Uterus (tissue), 4 donors: ENCODE measurements around the gene GNAS-AS1. TPM values are rescaled to one million over a fixed set of nuclear protein-coding genes. Genes with fewer than 3 reads are reported as not detected.

Experiments
- DNase-seq, 2 donors: peaks; one replicate each; pipeline ENCODE4 v3.0.0-alpha.2; 2019 to 2020
- H3K27ac ChIP-seq, 2 donors: fragments of 200-600 bp; sonication (generic); 1 replicate in 1 of 2; 2 replicates in 1 of 2; pipeline ENCODE4 v1.5.1; 2016 to 2018
- H3K27me3 ChIP-seq, 2 donors: fragments of 200-600 bp; sonication (generic); one replicate each; pipeline ENCODE4 v1.5.1; 2018 to 2019; ENCODE audit warnings: control low read depth in 1 of 2
- H3K36me3 ChIP-seq, 2 donors: fragments of 200-600 bp; sonication (generic); one replicate each; pipeline ENCODE4 v1.5.1; 2019; ENCODE audit warnings: control low read depth in 1 of 2
- H3K4me1 ChIP-seq, 2 donors: fragments of 200-600 bp; sonication (generic); one replicate each; pipeline ENCODE4 v1.5.1; 2018 to 2019; ENCODE audit warnings: control low read depth in 1 of 2
- H3K4me3 ChIP-seq, 2 donors: fragments of 200-600 bp; sonication (generic); 1 replicate in 1 of 2; 2 replicates in 1 of 2; pipeline ENCODE4 v1.5.1; 2018 to 2019; ENCODE audit warnings: mild to moderate bottlenecking in 1 of 2
- H3K9me3 ChIP-seq, 2 donors: fragments of 200-600 bp; sonication (generic); one replicate each; pipeline ENCODE4 v1.5.1; 2019; ENCODE audit warnings: control low read depth in 1 of 2
- POLR2A ChIP-seq, 2 donors: fragments of 450-650 bp; IDR thresholded peaks; one replicate each; pipeline ENCODE4 v1.6.1; 2016; ENCODE audit warnings: antibody characterized with exemption in 2 of 2, mild to moderate bottlenecking in 1 of 2, moderate library complexity in 1 of 2
- intact Hi-C: fragments of 100-400 bp; cut with DNase I; formaldehyde crosslinking; loops from one replicate; pipeline ENCODE4 v1.15.1; 2023; ENCODE audit warnings: low total_unique reads
- total RNA-seq, 4 donors: library from RNA; depleted of rRNA in 3 of 4; stranded (reverse); fragments of >200 nt in 3 of 4; gene quantifications; one replicate each; pipeline versions ENCODE4 v1.1.0 to v1.2.4, GENCODE V29; 2014 to 2023
- TF ChIP-seq, protein P1 (sequence below), 4 experiments: fragments of 200-600 bp in 2 of 4; fragments of 450-650 bp in 2 of 4; sonication (generic) in 2 of 4; IDR thresholded peaks; one replicate each; pipeline ENCODE4 v1.5.1; 2016 to 2019; ENCODE audit warnings: antibody characterized with exemption in 4 of 4, mild to moderate bottlenecking in 2 of 4, moderate library complexity in 1 of 4
- donor health status: DM: yes; HTN: yes; CAD: no.

Gene GNAS-AS1
- total RNA-seq, 4 donors from 2014 or later, result 0.77 to 3.4 (median 1.2) TPM; not detected in 1

- Histone ChIP-seq H3K4me1 (no peaks in the 10 kb centered on the region), H3K4me3 (peak overlapping the region; percentile 18 to 37), H3K9me3 (no peaks in the 10 kb centered on the region), H3K36me3 (no peaks in the 10 kb centered on the region), H3K27me3 (no peaks in the 10 kb centered on the region), H3K27ac (no peak overlapping the region)
- TF ChIP-seq, protein P1, sequence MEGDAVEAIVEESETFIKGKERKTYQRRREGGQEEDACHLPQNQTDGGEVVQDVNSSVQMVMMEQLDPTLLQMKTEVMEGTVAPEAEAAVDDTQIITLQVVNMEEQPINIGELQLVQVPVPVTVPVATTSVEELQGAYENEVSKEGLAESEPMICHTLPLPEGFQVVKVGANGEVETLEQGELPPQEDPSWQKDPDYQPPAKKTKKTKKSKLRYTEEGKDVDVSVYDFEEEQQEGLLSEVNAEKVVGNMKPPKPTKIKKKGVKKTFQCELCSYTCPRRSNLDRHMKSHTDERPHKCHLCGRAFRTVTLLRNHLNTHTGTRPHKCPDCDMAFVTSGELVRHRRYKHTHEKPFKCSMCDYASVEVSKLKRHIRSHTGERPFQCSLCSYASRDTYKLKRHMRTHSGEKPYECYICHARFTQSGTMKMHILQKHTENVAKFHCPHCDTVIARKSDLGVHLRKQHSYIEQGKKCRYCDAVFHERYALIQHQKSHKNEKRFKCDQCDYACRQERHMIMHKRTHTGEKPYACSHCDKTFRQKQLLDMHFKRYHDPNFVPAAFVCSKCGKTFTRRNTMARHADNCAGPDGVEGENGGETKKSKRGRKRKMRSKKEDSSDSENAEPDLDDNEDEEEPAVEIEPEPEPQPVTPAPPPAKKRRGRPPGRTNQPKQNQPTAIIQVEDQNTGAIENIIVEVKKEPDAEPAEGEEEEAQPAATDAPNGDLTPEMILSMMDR (IDR thresholded peaks at IDR 0.05), result no peak
- TF ChIP-seq POLR2A (IDR thresholded peaks at IDR 0.05), result no peak
- intact Hi-C loops, result no loop called here
- DNase-seq, result no peak
Observed at GRCh38 chr20:58851221-58851968, 693 bp upstream of the GNAS-AS1 start.

GRCh38 chr20:58847463-58847862, 3.2 kb downstream of the GNAS-AS1 start:
- TF ChIP-seq POLR2A (IDR thresholded peaks at IDR 0.05), result no peak
- TF ChIP-seq, protein P1 (IDR thresholded peaks at IDR 0.05), result no peak
- H3K27ac ChIP-seq, result no peak overlapping the region
- no peaks in the 10 kb centered on the region for H3K4me1 ChIP-seq
- no peak for DNase-seq
- H3K27me3 ChIP-seq, result no peaks in the 10 kb centered on the region
- H3K36me3 ChIP-seq, result no peaks in the 10 kb centered on the region
- H3K4me3 ChIP-seq, result no peak overlapping the region
- intact Hi-C loops, result no loop called here
- H3K9me3 ChIP-seq, result no peaks in the 10 kb centered on the region

DNA sequence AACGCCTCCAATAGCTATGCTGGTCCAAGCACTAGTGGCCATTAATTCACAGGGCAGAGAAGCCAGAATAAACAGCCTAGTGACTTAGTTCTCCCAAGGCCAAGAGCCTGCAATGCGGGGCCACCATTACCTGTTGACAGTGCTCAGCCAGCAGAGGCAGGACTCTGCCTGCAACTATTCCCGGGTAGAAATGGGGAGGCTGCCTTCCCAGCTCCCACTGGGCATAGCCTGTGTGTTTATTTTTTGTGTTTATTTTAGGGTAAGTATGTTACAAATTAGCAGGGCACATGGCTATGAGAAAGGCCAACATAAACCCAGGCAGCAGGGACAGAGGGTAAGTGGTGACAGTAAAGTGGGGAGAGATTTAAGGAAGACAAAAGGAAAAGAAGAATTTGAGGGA, 5.0 kb downstream of the GNAS-AS1 start:
- no peak overlapping the region for H3K4me3 ChIP-seq
- no peaks in the 10 kb centered on the region for H3K4me1 ChIP-seq
- H3K9me3 ChIP-seq, result no peaks in the 10 kb centered on the region
- H3K27me3 ChIP-seq, result no peaks in the 10 kb centered on the region
- TF ChIP-seq, protein P1 (IDR thresholded peaks at IDR 0.05), result no peak
- no peak for TF ChIP-seq POLR2A (IDR thresholded peaks at IDR 0.05)
- no peak overlapping the region for H3K27ac ChIP-seq
- intact Hi-C loops, result no loop called here
- H3K36me3 ChIP-seq, result no peaks in the 10 kb centered on the region
- no peak for DNase-seq

DNA sequence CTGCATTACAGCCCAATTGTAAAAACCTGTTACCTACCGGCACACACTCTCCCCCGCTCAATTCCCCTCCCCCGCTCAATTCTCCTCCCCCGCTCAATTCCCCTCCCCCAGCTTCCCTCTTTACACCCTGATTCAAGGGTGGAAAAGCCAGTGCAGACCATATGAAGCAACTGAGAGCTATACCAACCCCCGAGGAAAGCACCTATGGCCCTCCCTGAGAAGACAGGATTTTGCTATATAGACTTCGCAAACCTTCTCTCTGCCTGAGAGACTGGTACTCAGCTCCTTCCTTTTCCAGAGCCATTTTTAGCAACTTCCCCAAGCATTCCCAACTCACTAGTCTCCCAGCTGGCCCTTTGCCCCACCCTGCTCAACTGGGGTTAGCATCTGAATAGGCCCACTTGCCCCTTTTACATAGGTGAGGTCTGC, 7.6 kb downstream of the GNAS-AS1 start:
- no peaks in the 10 kb centered on the region for H3K4me1 ChIP-seq
- DNase-seq, result no peak
- H3K36me3 ChIP-seq, result no peaks in the 10 kb centered on the region
- TF ChIP-seq, protein P1 (IDR thresholded peaks at IDR 0.05), result no peak
- TF ChIP-seq POLR2A (IDR thresholded peaks at IDR 0.05), result no peak
- intact Hi-C loops, result no loop called here
- no peak overlapping the region for H3K4me3 ChIP-seq
- H3K27ac ChIP-seq, result no peak overlapping the region
- no peaks in the 10 kb centered on the region for H3K9me3 ChIP-seq
- no peaks in the 10 kb centered on the region for H3K27me3 ChIP-seq

GRCh38 chr20:58842276-58842675, 8.4 kb downstream of the GNAS-AS1 start:
- DNase-seq, result no peak
- no peaks in the 10 kb centered on the region for H3K9me3 ChIP-seq
- no peaks in the 10 kb centered on the region for H3K27me3 ChIP-seq
- TF ChIP-seq, protein P1 (IDR thresholded peaks at IDR 0.05), result no peak
- no peak for TF ChIP-seq POLR2A (IDR thresholded peaks at IDR 0.05)
- H3K27ac ChIP-seq, result no peak overlapping the region
- intact Hi-C loops, result no loop called here
- no peaks in the 10 kb centered on the region for H3K4me1 ChIP-seq
- H3K36me3 ChIP-seq, result no peaks in the 10 kb centered on the region
- no peak overlapping the region for H3K4me3 ChIP-seq
